Measurements from ENCODE around the gene RBM28.

GRCh38 chr7:128303133-128303532 is 40.6 kb downstream of the RBM28 start:
- TF ChIP-seq CTCF (IDR thresholded peaks at IDR 0.05): no peak
- TF ChIP-seq USF2 (IDR thresholded peaks at IDR 0.05): no peak
- no peak for TF ChIP-seq MYC (IDR thresholded peaks at IDR 0.05; ENCODE audit: borderline replicate concordance, low read length)
- TF ChIP-seq NR3C1 (IDR thresholded peaks at IDR 0.05): no peak
- no peak for TF ChIP-seq RFX5 (IDR thresholded peaks at IDR 0.05)
- no peak for TF ChIP-seq POLR2A (IDR thresholded peaks at IDR 0.05; ENCODE audit: low read length)
- TF ChIP-seq NFE2L2 (conservative IDR thresholded peaks at IDR 0.05; ENCODE audit: low read length): no peak
- TF ChIP-seq MAX (IDR thresholded peaks at IDR 0.05): no peak
- no peak for TF ChIP-seq CHD2 (IDR thresholded peaks at IDR 0.05; ENCODE audit: low read length, partially characterized antibody)
- TF ChIP-seq HOXB5 (CRISPR knock-in tag; IDR thresholded peaks at IDR 0.05): no peak
- no peak for TF ChIP-seq JUNB (IDR thresholded peaks at IDR 0.05)
- TF ChIP-seq NPAS2 (CRISPR knock-in tag; IDR thresholded peaks at IDR 0.05; ENCODE audit: borderline replicate concordance): no peak
- TF ChIP-seq RAD21 (conservative IDR thresholded peaks at IDR 0.05 in 1 of 2, IDR thresholded peaks at IDR 0.05 in 1 of 2): no peak
- TF ChIP-seq EP300 (IDR thresholded peaks at IDR 0.05): no peak

All from A549 (cell line).